IPS DF 19.7 (cell line): ENCODE data around the gene BORCS6.

Source experiments
- DNase-seq: peaks from one replicate; pipeline ENCODE4 v3.0.0-alpha.2; 2013; ENCODE audit warnings: low read depth, low spot score

Gene BORCS6

DNA sequence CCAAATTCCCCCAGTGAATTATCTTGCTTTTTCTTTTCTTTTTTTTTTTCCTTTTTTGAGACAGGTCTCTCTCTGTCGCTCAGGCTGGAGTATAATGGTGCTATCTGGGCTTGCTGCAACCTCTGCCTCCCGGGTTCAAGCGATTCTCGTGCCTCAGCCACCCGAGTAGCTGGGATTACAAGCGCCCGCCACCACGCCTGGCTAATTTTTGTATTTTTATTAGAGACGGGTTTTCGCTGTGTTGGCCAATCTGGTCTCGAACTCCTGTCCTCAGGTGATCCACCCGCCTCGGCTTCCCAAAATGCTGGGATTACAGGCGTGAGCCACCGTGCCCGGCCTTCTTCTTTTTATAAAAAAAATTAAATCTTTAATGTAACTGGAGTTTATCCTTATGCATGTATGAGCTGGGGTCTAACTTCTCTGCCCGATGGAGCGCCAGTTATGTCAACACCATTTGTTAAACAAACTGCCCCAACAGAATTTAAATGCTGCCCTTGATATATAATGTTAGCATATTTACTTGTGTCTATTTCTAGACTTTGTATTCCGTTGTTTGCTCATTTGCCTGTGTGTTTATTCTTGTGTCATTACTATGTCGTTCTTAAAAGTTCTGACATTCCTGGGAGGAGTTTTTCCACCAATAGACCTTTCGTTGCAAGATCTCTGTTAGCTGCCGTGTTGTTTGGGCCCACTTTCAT is 20.9 kb upstream of the BORCS6 start:
- no peak for DNase-seq

- no peak for DNase-seq
Measured at GRCh38 chr17:8209907-8210760, 20.2 kb upstream of the BORCS6 start, which contains the start of gene AURKB. TSS of gene AURKB (minus strand) at chr17:8210575. CDS start at chr17:8210224, 351 bp downstream.

DNA sequence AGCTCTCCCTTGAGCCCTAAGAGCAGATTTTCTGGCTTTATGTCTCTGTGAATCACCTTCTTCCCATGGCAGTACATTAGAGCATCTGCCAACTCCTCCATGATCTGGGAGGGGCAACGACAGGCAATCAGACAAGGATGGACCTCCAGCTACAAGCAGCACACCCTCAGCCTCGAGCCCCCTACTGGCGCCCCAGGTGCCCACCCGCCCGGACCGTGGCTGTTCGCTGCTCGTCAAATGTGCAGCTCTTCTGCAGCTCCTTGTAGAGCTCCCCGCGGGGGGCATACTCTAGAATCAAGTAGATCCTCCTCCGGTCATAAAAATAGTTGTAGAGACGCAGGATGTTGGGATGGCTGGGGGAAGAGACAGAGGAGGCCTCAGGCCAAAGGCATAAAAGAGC is 16.6 kb upstream of the BORCS6 start:
- no peak for DNase-seq

DNA sequence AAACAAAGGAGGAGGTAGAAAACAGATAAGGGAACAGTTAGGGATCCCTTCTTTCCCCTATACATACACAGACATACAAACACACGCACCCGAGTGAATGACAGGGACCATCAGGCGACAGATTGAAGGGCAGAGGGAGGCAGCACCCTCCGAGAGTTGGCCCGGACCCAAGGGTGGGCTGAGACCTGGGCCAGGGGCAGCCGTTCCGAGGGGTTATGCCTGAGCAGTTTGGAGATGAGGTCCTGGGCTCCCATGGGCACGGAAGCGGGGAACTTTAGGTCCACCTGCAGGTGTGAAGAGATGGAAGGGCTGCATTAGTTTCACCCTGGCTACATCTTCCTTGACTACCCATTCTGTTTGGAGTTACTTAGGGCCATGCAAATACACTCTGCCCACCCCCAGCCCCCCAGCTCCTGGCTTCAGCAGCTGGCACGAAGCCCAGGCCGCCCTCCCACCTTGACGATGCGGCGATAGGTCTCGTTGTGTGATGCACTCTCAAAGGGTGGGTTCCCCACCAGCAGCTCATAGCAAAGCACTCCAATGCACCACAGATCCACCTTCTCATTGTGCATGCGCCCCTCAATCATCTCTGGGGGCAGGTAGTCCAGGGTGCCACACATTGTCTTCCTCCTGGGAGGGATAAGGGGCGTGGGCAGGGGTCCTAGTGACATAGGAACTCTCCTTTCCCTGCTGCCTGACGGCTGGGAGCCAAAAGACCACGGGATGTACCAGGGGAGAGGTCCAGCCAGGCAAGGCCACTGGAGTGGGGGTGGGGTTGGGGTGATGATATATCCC is 15.0 kb upstream of the BORCS6 start:
- DNase-seq = no peak

GRCh38 chr17:8192070-8192815 is 2.3 kb upstream of the BORCS6 start:
- no peak for DNase-seq

- no peak for DNase-seq
Measured at GRCh38 chr17:8190506-8190905, 526 bp upstream of the BORCS6 start.

DNA sequence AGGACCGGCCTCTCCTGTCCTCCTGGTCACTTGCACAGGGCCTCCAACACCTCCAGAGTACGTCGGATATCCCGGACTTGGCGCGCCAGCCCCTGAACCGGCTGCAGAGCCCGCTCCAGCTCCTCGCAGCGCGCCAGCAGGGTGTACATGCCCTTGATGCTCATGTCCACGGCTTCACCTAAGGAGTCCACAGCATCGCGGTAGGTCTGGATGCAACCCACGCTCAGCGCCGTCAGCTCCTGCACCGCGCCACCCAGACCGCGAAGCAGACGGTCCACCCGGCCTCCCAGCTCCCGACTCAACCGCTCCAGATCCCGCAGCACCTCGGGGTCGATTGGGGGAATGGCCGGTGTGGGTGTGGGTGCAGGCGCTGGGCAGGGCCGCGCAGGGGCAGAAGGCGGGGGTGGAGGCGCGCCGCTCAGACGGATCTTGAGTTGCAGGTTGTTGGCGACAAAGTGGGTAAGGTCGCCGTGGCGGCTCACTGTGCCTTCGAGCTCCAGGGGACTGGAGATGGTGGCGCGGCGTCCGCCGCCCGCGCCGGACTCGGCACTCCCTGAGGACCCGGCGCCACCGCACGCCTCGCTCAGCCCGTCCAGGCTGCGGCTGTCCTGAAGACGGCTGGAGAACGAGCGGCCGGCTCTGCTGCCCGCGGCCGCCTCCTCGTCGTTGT is 804 bp downstream of the BORCS6 start:
- no peak for DNase-seq

GRCh38 chr17:8188263-8188839 is 1.6 kb downstream of the BORCS6 start:
- no peak for DNase-seq

- DNase-seq = no peak
Measured at GRCh38 chr17:8187517-8188262, 2.3 kb downstream of the BORCS6 start.

DNA sequence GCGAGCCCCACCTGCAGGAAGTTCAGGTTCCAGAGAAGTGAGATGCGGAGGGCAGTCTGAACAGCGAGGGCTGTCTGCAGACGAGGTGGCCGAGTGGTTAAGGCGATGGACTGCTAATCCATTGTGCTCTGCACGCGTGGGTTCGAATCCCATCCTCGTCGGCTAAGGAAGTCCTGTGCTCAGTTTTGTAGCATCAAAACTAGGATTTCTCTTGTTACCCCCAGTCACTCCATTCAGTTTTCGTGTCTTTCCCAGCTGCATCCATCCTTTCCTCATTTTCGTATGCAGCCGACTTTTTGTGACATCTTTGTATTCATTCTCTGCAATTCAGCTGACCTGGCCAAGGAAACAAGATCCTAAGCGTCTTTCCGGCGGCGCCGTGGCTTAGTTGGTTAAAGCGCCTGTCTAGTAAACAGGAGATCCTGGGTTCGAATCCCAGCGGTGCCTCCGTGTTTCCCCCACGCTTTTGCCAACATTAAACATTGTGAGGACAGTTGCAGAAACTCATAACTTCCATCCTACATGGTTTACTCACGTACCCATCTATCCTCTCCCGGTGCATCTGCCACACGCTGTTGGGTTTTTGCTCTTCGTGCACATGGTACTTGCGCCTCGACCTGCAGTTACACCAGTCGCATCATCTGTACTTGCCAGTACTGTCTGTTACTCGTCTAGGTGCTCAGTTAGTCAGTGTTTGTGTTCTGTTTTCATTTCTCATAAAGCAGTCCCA is 3.0 kb downstream of the BORCS6 start:
- DNase-seq = no peak

DNA sequence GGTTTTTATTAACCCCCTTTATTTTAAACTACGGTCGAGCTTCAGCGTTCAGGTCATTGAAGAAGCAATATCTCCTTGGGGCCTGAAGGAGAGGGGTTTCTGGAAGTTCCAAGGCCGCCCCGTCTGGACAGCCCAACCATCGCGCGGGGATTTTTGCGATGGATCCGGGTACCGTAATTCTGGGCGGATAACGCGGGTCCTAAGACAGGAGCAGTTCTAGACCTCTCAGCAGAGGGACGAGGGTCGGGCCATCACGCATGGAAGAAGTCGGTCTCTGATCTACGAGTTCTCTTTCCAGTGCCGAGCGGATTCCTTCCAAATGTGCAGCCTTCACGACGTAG is 3.6 kb downstream of the BORCS6 start:
- DNase-seq = no peak

GRCh38 chr17:8185582-8186445 is 4.2 kb downstream of the BORCS6 start:
- no peak for DNase-seq

GRCh38 chr17:8176998-8177731 is 12.8 kb downstream of the BORCS6 start:
- no peak for DNase-seq

GRCh38 chr17:8176197-8176940 is 13.6 kb downstream of the BORCS6 start, which contains the start of gene TMEM107:
TSS of gene TMEM107 (minus strand) at chr17:8176380. CDS start at chr17:8176286, 94 bp downstream.
- no peak for DNase-seq

DNA sequence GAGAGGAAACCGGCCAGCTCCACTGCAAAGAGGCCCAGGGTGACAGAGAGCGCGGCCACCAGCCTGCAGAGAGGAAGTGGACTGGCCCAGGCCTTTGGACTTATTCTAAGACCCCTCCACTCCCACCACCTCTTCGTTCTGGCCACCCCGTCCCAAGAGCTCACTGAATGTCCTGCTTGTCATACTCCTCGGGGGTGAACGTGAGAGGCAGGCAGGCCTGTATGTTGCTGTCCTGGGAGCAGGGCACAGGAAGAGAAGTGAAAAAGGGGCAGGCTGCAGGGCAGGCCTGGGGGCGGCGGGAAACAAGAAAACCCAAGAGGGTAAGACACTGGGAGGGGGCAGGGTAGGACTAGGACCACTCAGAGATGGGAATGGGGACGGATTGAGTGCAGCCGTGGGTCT is 14.2 kb downstream of the BORCS6 start:
- no peak for DNase-seq

GRCh38 chr17:8173871-8174322 is 16.1 kb downstream of the BORCS6 start:
- DNase-seq = no peak
